Omental fat pad (tissue), 4 donors: ENCODE measurements around the gene INTS6. TPM values are rescaled to one million over a fixed set of nuclear protein-coding genes. Genes with fewer than 3 reads are reported as not detected.
A peak's percentile ranks its signal among the peaks of the same experiment; 100 is the strongest.

Source experiments
- ATAC-seq: fragments of 150-250 bp; one replicate; pipeline ENCODE4 v1.9.1; 2016; ENCODE audit warnings: mild to moderate bottlenecking, moderate library complexity; ENCODE audit not compliant: low FRiP score
- DNase-seq: peaks from one replicate; pipeline ENCODE4 v3.0.0-alpha.2; 2019; ENCODE audit warnings: low spot score
- total RNA-seq, 4 donors: library from RNA; depleted of rRNA; stranded (reverse); fragments of >200 nt; gene quantifications; one replicate each; pipeline ENCODE4 v1.1.0, GENCODE V29; 2016
- TF ChIP-seq, protein P1 (sequence below), 3 donors: fragments of 450-650 bp; IDR thresholded peaks; one replicate each; pipeline ENCODE4 v1.5.1; 2016 to 2017; ENCODE audit warnings: antibody characterized with exemption in 3 of 3, mild to moderate bottlenecking in 3 of 3, moderate library complexity in 2 of 3

The INTS6 gene
- total RNA-seq, 4 donors from 2014 or later = 31.3 to 69.7 (median 40.0) TPM

DNA sequence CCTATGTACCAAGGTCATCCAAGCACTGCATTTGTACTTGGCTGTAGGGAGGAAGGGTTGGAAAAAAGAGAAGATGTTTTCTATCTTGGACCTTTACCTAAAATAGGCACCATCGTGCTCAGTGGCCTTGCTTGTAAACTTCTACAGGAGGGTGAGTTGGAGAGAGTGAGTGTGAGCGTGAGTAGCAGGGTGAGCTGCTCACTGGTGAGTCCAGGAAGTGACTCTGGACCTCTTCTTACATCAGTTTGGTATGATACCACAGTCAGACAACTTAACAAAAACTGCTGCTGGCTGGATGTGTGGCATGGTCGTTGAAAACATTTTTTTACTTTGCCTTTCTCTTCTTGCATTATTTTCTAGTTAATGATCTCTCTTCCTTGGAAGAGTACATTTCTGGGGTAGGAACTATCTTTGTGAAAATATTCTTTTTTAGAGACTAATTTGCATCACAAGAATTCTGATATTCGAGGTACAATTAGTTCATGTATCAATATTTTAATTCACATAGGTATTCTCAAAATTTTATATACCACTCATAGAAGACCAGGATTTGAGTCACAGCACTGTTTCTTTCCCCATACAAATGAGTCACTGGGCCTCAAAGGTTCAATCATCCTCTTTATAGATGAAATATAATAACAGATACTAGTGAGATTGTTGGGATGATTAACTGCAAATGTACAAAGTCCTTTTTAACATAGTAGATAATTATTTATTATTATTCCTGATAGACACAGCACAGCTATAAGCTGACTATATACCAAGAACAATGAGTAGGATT, 112.7 kb downstream of the INTS6 start:
- ATAC-seq = no peak
- TF ChIP-seq, protein P1, sequence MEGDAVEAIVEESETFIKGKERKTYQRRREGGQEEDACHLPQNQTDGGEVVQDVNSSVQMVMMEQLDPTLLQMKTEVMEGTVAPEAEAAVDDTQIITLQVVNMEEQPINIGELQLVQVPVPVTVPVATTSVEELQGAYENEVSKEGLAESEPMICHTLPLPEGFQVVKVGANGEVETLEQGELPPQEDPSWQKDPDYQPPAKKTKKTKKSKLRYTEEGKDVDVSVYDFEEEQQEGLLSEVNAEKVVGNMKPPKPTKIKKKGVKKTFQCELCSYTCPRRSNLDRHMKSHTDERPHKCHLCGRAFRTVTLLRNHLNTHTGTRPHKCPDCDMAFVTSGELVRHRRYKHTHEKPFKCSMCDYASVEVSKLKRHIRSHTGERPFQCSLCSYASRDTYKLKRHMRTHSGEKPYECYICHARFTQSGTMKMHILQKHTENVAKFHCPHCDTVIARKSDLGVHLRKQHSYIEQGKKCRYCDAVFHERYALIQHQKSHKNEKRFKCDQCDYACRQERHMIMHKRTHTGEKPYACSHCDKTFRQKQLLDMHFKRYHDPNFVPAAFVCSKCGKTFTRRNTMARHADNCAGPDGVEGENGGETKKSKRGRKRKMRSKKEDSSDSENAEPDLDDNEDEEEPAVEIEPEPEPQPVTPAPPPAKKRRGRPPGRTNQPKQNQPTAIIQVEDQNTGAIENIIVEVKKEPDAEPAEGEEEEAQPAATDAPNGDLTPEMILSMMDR (IDR thresholded peaks at IDR 0.05) = no peak
- no peak for DNase-seq

DNA sequence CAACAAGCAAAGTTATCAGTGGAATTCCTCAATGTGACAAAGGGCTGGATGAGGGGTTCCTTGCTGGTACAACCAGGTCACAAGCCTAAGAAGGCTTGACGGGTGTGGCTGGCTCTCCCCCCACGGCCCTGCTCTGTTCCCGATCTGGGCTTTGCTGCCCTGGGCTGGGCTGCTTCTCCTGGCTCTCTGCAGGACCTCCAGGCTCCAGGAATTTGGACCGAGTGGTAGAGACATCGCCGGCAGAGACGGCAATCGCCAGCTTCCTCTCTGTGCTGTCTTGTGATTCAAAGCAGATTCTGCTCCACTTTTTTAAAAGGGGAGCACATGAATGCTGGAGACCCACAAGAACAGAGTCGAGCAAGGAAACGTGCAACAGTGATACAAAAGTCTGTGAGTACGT, 113.5 kb downstream of the INTS6 start, which contains the start of gene SERPINE3:
Gene SERPINE3 (plus strand): TSS at position 338 of the 400 bp plus-strand sequence. CDS start 1,401 bp downstream, outside the sequence.
- DNase-seq = no peak
- TF ChIP-seq, protein P1 (IDR thresholded peaks at IDR 0.05) = no peak
- peak; percentile 34 for ATAC-seq

DNA sequence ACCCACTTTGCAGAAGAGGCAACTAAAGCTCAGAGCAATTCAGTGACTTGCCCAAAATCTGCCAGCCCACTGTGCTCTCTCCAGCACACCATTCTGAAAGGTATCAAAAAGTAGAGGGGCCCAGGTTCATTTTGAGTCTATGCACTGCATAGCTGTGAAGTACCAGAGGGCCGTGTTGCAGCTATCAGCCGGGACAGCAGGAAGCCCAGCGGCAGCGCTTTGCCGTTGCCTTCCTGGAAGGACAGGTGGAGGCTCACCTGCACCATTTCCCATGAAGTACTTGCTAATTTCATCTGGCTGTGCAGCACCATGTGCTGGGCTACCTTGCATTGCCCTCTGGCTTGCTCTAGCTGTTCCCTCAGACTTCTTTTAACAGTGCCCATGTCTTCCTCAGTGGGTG, 116.1 kb downstream of the INTS6 start:
- ATAC-seq (no peak), DNase-seq (no peak)
- TF ChIP-seq, protein P1 (IDR thresholded peaks at IDR 0.05) = no peak

DNA sequence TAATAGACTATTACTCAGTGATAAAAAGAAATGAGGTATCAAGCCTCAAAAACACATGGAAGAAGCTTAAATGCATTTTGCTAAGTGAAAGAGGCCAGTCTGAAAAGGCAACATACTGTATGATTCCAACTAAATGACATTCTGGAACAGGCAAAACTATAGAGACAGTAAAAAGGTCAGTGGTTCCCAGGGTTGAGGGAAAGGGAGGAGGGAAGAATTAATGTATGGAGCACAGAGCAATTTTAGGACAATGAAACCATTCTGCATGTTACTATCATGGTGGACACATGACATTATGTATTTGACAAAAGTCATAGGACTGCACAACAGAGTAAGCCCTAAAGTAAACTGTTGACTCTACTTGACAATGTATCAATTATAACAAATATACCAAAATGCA, 119.0 kb downstream of the INTS6 start:
- TF ChIP-seq, protein P1 (IDR thresholded peaks at IDR 0.05) = no peak
- DNase-seq (no peak), ATAC-seq (no peak)

DNA sequence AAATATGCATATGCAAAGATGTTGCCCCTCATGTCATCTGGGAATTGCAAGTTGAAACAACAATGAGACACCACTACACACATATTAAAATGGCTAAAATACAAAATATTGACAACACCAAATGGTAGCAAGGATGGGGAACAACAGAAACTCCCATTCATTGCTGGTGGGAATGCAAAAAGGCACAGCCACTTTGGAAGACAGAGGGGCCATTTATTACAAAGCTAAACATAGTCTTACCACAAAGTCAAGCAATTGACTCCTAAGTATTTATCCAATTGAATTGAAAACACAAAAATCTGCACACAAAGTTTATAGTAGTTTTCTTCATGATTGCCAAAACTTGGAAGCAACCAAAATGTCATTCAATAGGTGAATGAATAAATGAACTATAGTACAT, 119.4 kb downstream of the INTS6 start:
- no peak for DNase-seq
- TF ChIP-seq, protein P1 (IDR thresholded peaks at IDR 0.05) = no peak
- ATAC-seq = no peak

DNA sequence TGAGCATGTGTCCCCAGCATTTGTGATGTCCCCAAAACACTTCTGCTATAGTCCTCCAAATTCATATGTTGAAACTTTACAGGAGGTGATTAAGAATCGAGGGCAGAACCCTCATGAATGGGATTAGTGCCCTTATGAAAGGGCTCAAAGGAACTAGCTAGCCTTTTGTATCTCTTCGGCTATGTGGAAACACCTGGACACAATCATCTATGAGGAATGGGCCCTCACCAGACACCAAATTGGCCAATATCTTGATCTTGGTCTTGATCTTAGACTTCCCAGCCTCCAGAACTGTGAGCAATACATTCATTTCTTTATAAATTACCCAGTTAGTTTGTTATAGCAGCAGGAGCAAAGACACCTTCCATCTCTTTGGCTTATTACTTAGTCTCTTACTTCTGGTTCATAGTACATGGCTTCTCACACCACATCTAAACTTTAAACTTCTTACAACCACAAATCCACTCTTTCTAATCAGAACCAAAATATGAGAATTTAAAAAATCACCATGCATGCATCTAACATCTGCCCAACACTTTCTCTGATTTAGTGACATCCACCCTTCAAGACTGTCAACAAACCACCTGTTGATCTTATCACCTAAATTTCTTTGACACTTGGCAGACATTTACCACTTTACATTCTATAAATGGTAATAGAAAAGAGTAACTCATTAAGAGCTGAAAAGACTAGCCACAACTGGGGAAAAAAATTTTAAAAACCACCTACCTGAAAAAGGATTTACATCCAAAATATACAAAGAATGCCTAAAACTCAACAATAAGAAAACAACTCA, 120.1 kb downstream of the INTS6 start:
- TF ChIP-seq, protein P1 (IDR thresholded peaks at IDR 0.05) = no peak
- ATAC-seq = no peak
- DNase-seq = no peak
